Kidney glomerular epithelial cell (primary cell): ENCODE results near the gene RDH12.

Experiments
- DNase-seq: peaks from one replicate; lab custom pipeline; 2025; lab: John Stamatoyannopoulos, UW

Gene RDH12

DNA sequence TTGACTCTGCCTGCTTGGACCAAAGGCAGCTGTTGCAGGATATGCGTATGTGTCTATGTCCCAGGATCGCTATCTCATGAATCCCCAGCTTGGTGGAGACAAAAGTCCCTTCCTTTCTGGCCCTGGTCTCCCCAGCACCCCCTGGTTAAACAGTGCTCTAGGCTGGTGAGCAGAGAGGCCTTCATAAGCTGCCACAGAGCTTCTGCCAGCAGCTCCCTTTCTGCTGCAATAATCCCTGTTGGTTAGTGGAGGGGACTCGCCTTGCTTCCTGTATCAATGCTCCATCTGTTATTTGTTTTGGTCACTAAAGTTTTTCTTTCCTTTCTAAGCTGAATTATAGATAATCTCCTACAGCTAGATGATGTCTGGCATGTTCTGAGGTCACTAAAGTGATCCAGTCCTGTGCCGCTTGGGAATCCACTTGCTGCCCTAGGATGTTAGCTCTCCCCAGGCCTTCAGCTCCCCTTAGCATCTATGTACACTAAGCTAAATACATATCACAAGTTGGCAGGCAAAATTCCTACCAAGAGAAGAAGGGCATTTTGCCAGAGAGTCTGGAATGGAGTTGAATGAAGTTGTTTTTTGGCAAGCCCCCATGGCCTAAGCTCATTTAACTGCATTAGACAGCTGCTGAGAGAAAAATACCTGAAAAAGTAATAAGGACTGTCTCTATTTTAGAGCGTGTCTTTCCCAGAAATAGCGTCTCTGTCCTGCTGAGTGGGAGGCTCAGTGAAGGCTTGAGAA, 47.8 kb downstream of the RDH12 start:
- DNase-seq, result no peak

DNA sequence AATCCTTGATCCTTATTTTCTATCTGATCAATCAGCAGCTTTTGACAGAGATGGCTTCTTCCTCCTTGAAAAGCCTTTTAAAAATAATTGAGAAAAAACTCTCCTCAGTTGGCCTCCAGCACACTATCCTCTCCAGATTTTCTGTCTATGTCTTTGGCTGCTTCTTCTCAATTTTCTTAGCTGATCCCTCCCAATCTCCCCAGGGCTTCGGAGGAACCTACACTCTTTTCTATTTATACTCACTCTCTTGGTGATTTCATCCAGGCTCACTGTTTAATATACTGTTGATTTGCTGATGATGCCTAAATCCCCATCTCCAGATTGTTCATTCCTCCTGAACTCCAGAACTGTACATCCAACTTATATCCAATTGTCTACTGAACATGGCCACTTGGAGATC, 54.8 kb downstream of the RDH12 start:
- DNase-seq, result no peak

DNA sequence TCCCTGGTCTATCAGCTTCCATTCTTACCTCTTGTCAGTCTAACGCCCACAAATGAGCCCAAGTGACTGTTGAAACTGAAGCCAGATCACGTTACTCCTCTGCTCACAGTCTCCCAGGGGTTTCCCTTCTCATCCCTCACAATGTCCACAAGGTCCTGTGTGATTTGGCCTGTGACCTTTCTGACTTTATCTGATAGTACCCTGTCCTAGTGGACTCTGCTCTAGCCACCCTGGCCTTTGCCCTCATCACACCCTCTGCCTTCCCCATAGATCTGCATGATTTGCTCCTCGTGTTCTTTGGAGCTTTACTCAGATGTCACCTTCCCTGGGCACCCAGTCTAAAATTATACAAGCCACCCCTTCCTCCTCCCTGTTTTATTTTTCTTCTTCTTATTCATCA, 55.5 kb downstream of the RDH12 start:
- no peak for DNase-seq

DNA sequence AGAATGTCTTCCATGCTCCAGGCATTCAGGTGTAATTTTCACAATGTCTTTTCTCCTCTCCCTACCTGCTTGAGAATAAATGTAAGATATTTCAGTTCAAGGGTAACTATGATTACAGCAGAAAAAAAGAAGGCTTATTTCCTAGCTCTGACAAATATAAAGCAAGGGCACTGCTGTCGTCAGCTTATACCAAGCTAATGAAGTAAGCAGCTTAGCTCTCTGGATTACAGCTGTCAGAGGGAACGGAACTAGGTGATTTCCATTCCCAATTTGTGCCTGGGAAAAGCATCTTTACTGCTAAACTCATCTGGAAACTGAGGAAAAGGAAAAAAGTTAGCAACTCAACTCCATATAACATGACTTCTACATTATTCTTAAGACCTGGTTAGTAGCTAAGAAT, 58.2 kb downstream of the RDH12 start:
- DNase-seq, result no peak

DNA sequence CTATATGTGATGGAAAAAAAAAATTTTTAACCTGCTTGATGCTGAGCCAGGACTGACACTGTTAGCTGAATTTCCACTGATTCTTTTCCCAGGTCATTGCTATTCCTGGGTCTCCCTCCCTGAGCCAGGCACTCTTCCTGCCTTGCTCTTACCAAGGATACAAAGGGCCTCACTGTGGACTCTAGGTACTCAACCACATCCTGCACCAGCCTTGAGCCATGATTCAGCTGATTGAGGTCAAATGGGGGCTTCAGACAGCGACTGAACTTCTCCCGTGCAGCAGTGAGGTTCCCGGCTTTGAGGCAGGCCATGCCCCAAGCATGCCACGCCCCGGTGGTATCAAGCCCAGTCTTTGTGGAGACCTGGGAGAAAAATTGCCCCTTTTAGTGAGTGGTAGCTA, 60.4 kb downstream of the RDH12 start:
- DNase-seq, result no peak

DNA sequence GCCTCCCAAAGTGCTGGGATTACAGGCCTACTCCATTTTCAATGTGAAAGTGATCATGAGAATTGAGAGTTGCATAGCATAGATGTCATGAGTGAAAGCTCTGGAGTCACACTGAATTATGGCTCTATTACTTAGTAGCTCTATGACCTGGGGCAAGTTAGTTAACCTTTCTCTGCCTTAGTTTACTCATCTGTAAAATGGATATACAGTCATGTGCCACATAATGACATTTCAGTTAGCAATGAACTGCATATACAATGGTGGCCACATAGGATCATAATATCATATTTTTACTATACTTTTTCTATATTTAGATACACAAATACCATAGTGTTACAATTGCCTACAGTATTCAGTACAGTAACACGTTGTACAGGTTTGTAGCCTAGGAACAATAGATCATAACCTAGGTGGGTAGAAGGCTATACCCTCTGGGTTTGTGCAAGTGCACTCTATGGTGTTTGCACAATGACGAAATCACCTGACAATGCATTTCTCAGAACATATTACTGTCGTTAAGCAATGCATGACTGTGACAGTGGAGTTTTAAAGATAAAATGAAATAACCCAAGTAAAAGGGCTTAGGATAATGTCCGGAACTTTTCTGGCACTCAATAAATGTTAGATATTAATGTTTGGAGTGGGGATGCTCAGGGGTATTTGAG, 61.6 kb downstream of the RDH12 start:
- no peak for DNase-seq

DNA sequence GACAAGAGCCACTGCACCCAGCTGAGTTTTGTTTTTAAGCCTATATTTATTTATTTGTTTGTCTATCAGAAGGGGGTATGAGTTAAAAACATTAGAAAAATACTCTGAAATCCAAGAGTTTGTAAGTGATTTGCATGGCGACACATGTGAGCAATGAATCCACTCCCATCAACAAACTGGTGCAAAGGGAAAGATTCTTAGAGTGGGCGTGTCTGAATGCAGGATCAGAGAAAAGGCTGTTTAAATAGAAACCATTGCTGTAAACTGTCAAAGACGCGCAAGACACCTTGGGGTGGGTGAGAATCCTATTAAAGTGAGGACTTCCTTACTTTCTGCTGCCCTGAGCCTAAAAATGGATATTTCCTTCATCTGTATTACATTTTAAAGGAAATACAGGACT, 62.8 kb downstream of the RDH12 start:
- DNase-seq, result no peak

DNA sequence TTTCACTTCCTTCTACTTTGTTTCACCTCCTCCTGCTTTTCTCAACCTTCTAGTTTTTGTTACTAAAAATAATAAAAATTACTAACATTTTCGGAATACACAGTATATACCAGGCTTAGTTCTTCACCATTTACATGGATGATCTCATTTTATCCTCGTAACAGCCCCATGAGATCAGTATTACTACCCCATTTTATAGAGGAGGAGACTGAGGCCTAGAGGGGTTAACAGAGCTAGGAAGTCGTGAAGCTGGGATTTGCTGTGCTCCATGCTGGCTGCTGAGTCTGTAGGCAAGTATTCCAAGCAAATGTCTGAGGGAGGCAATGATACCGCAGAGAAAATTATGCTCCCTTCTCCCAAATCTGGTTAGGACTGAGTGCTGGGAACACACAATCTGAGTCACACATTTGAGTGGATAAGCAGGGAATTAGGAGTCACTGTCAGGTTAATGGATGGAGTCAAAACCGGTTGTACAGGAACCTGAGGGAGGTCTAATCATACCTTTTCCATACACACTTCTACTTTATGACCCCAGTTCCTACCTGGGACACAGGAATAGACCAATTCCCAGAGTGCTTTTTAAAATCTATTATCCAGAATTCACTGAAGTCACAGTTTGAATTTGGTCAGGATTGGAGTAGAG, 63.6 kb downstream of the RDH12 start:
- no peak for DNase-seq

DNA sequence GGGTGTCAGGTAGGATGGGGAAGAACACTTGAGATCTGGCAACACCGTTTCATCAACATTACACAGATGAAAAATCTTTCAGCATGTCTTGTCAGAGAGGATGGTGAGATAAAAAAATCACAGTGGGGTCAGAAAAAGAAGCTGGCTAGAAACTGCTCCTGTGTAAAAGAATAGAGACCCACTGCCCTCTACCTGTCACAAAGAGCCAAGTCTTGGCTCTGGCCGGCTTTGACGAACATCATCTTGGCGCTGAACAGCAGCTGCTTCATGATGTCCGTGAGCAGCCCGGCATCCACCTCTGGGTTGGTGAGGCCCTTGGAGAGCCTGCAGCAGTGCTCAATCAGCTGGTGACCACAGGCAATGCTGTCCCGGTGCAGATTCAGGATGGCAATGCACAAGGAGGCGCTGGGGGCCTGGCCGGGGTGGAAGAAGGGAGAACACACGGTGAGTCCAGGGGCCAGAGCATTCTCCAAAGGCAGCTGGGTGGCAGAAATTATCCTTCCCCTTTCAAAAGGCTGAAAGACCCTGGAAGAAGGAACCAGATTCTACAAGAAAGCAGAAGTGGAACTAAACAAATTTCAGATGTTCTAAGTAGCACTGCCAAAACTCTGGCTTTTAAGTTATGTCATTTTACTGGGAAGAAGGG, 64.5 kb downstream of the RDH12 start:
- DNase-seq, result no peak

DNA sequence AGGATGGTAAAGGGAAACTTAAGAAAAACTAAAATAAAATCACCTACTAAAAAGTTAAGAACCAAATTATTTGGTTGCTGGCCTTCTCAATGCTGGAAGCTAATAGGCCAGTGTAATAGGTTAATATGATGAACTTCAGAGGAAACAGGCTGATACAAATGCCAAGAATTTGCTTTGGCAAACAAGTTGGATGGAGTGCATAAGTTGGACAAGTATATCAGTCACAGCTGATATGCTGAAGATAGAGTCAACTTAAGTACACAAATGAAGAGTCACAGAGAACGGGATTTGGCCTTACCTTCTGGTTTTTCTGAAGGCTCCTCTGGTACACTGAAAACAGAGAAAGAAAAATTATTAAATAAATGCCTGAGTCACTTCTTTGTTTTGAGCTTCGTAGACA, 66.5 kb downstream of the RDH12 start:
- no peak for DNase-seq

DNA sequence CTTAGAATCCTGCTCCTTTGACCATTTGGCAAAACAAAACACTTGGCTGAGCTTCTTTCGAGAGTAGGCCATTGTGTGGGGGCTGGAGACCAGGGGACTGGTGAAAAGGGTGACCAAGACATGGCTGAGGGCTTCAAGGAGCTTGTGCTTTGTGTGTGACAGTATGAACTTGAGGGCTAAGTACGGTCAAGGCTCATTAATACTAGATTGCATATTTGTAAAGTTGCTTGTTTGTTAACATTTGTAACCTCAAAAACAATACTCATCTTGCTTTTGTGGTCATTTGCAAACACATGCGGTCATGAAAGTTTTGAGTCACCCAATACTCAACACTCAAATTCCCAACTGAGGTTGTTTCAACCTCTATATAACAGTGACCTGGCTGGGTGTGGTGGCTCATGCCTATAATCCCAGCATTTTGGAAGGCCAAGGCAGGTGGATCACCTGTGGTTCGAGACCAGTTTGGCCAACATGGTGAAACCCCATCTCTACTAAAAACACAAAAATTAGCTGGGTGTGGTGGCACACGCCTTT, 72.2 kb downstream of the RDH12 start:
- no peak for DNase-seq

DNA sequence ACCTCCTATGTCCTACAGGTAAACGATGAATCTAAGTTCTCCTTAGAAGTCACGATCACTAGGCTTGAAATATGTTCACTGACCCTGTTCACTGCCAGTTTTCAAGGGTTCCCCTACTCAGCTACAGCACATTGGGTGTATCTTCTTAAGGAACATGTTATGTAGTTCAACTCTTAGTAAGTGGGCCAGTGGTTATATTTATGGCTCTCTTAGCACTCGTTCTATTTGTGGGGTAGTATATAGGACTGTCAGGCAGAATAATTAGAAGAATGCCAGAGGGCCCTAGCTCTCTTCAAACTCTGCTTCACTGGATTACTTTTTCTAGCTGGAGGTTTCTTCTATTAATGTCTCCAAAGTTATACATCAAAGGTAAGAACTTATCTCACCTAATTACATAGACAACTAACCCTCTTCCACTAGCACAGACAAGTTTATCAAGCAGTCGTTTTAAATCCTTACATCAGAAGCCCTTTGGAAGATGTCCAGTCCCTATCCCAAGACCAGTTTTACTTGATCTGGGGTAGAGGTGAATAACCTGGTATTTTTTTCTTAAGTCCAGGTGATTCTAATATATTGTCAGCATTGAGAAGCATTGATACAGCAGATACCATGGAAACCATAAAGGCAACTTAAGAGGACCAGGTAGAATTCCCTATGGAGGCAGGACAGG, 75.1 kb downstream of the RDH12 start:
- DNase-seq, result no peak

DNA sequence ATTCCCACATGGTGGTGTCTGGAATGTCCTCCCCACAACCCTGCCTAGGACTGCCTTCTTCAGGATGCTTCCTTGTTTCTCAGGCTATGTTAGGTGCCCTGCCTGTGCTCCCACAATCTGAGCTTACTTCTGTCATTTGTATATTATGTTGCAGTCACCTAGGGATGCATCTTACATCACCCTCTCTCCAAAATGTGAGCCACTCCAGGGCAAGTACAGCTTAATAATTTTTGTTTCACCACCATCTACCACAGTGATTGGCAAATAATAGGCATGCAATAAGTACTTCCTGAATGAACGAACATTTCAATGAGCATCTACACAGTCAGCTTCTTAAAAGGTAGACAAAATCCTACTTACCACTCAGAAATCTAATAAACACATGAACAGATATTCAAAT, 77.1 kb downstream of the RDH12 start:
- DNase-seq, result no peak

DNA sequence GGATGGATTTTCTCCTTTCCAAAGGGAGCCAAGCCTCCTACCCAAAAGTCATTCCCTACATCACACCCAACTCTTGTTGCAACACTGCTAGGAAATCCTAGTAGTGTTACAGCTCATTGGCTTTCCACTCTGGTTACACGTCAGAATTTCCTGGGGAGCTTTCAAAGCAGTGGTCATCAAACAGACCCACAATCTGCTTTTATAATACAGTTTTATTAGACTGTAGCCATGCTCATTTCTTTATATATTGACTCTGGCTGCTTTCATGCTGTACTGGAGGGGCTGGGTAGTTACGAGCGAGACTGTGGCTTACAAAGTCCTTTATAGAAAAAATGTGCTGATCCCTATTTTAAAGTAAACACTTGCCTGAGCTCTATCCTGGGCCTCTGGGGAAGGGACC, 80.4 kb downstream of the RDH12 start:
- DNase-seq, result no peak
